CD14-positive monocyte (primary cell): Measurements from ENCODE around the gene WDFY4. TPM values are rescaled to one million over a fixed set of nuclear protein-coding genes. Genes with fewer than 3 reads are reported as not detected.

Experiments
- DNase-seq, 3 donors: peaks; one replicate each; pipeline ENCODE4 v3.0.0-alpha.2; 2011 to 2022
- H2AFZ ChIP-seq: 2 replicates; pipeline ENCODE4 v1.6.0; 2012; ENCODE audit warnings: mild to moderate bottlenecking, low read depth, low read length, inconsistent platforms; ENCODE audit not compliant: insufficient read depth, poor library complexity, severe bottlenecking
- H3K27ac ChIP-seq, 2 donors: 1 replicate in 1 of 2; 2 replicates in 1 of 2; pipeline ENCODE4 v1.5.1; 2012 to 2013; ENCODE audit warnings: low read length in 2 of 2, control low read depth in 1 of 2, inconsistent platforms in 1 of 2, low read depth in 1 of 2, mild to moderate bottlenecking in 1 of 2
- H3K27me3 ChIP-seq, 2 donors: one replicate each; pipeline versions ENCODE4 v1.6.0 to v1.6.1; 2011 to 2013; ENCODE audit warnings: low read length in 2 of 2; ENCODE audit not compliant: control insufficient read depth in 2 of 2, insufficient read depth in 2 of 2
- H3K36me3 ChIP-seq, 2 donors: replicated peaks in 1 of 2; 1 replicate in 1 of 2; 2 replicates in 1 of 2; pipeline versions ENCODE4 v1.5.1 to v1.6.1; 2012 to 2013; ENCODE audit warnings: low read length in 2 of 2, control low read depth in 1 of 2, inconsistent platforms in 1 of 2, mild to moderate bottlenecking in 1 of 2; ENCODE audit not compliant: insufficient read depth in 2 of 2, control insufficient read depth in 1 of 2
- H3K4me1 ChIP-seq, 2 donors: 1 replicate in 1 of 2; 2 replicates in 1 of 2; pipeline versions ENCODE4 v1.5.1 to v1.6.1; 2012 to 2013; ENCODE audit warnings: low read length in 2 of 2, control low read depth in 1 of 2, inconsistent platforms in 1 of 2, mild to moderate bottlenecking in 1 of 2, moderate library complexity in 1 of 2; ENCODE audit not compliant: insufficient read depth in 2 of 2, control insufficient read depth in 1 of 2
- H3K4me2 ChIP-seq: replicated peaks from 2 replicates; pipeline ENCODE3; 2012; ENCODE audit warnings: low read length, moderate library complexity, mild to moderate bottlenecking; ENCODE audit not compliant: poor library complexity, severe bottlenecking; ENCODE audit errors: extremely low read depth
- H3K4me3 ChIP-seq, 3 experiments: fragments of 200-600 bp in 1 of 3; sonication (generic) in 1 of 3; replicated peaks in 1 of 3; 1 replicate in 2 of 3; 2 replicates in 1 of 3; pipeline ENCODE4 v1.5.1; 2011 to 2013; ENCODE audit warnings: low read length in 3 of 3, mild to moderate bottlenecking in 3 of 3, control low read depth in 2 of 3, low read depth in 2 of 3, inconsistent platforms in 1 of 3, moderate library complexity in 1 of 3
- H3K79me2 ChIP-seq: 2 replicates; pipeline ENCODE4 v1.6.0; 2012; ENCODE audit warnings: mild to moderate bottlenecking, control low read depth, inconsistent platforms, low read length, moderate library complexity; ENCODE audit not compliant: insufficient read depth
- H3K9ac ChIP-seq: 2 replicates; pipeline ENCODE4 v1.6.0; 2017; ENCODE audit warnings: low read length, mild to moderate bottlenecking; ENCODE audit not compliant: insufficient read depth, poor library complexity, severe bottlenecking
- H3K9me3 ChIP-seq, 2 donors: replicated peaks in 1 of 2; 1 replicate in 1 of 2; 2 replicates in 1 of 2; pipeline versions ENCODE4 v1.5.1 to v1.6.1; 2012 to 2013; ENCODE audit warnings: low read length in 2 of 2, control low read depth in 1 of 2; ENCODE audit not compliant: control insufficient read depth in 1 of 2, insufficient read depth in 1 of 2
- H4K20me1 ChIP-seq: 2 replicates; pipeline ENCODE4 v1.6.0; 2012; ENCODE audit warnings: mild to moderate bottlenecking, low read length, control low read depth, moderate library complexity; ENCODE audit not compliant: insufficient read depth
- H3K27ac Mint-ChIP-seq, 7 donors: one replicate each; pipeline ENCODE4 v1.8.0; 2020; ENCODE audit warnings: mild to moderate bottlenecking in 7 of 7, mixed read lengths in 7 of 7, moderate library complexity in 6 of 7, inconsistent platforms in 2 of 7
- H3K27me3 Mint-ChIP-seq, 3 donors: one replicate each; pipeline ENCODE4 v1.8.0; 2021 to 2022; ENCODE audit warnings: low read depth in 3 of 3, mild to moderate bottlenecking in 3 of 3, mixed read lengths in 3 of 3, moderate library complexity in 3 of 3, inconsistent platforms in 1 of 3
- H3K36me3 Mint-ChIP-seq, 2 donors: one replicate each; pipeline ENCODE4 v1.8.0; 2020; ENCODE audit warnings: mixed read lengths in 2 of 2, inconsistent platforms in 1 of 2, mild to moderate bottlenecking in 1 of 2
- H3K4me1 Mint-ChIP-seq: one replicate; pipeline ENCODE4 v1.8.0; 2020; ENCODE audit warnings: mild to moderate bottlenecking, mixed read lengths
- H3K4me3 Mint-ChIP-seq, 2 donors: one replicate each; pipeline ENCODE4 v1.8.0; 2020; ENCODE audit warnings: mild to moderate bottlenecking in 2 of 2, mixed read lengths in 2 of 2, moderate library complexity in 1 of 2
- H3K9me3 Mint-ChIP-seq, 7 donors: one replicate each; pipeline ENCODE4 v1.8.0; 2020 to 2022; ENCODE audit warnings: mixed read lengths in 7 of 7, mild to moderate bottlenecking in 6 of 7, moderate library complexity in 6 of 7, inconsistent platforms in 2 of 7
- WGBS: methylation state at CpG from one replicate; pipeline ENCODE4 v1.1.5; 2013; ENCODE audit warnings: missing lambda C conversion rate; ENCODE audit not compliant: insufficient coverage; 5-methylcytosine and 5-hydroxymethylcytosine counted together
- intact Hi-C, 2 donors: fragments of 100-400 bp; cut with micrococcal nuclease; formaldehyde crosslinking; loops; one replicate each; pipeline versions ENCODE4 v1.15.0 to v1.15.1; 2023
- polyA plus RNA-seq, 3 donors: library from polyadenylated mRNA; depleted of rRNA in 1 of 3; unstranded in 2 of 3; stranded (reverse) in 1 of 3; fragments of 300-500 nt in 2 of 3; fragments of >200 nt in 1 of 3; fragmentation: Illumina TruSeq in 2 of 3; gene quantifications; 1 replicate in 2 of 3; 2 replicates in 1 of 3; pipeline ENCODE4 v1.2.3, GENCODE V29; 2012 to 2021
- TF ChIP-seq, protein P1 (sequence below): fragments of 200-600 bp; IDR thresholded peaks from one replicate; pipeline ENCODE4 v1.8.0; 2022; ENCODE audit warnings: antibody characterized with exemption, mild to moderate bottlenecking

Gene WDFY4
- polyA plus RNA-seq, 3 donors, result 7.5 to 36.1 (median 9.8) TPM

- H2AFZ ChIP-seq, result peak overlapping the region; percentile 9
Measured at GRCh38 chr10:48800007-48800675, 115.5 kb downstream of the WDFY4 start.

DNA sequence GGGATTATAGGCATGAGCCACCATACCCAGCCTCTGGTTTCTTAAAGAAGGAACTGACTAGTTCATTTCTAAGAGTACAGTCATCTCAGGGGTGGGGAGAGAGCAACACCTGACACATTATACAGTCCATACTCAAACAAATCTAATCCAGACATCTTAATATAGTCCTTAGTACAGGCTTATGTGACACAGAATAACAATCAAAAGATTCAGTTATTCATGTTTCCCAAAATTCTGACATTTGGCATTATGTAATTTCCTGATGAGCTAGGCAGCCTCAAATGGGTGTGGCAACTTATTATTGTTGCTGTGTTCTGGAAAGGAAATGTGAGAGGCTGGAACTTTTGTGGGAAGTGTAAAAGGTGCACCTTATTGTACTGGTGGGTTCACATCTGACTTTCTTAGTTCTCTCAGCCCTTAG lies 116.3 kb downstream of the WDFY4 start:
- H2AFZ ChIP-seq, result no peak overlapping the region
- peak; percentile 32 to 80 (median 65) for DNase-seq
- TF ChIP-seq, protein P1, sequence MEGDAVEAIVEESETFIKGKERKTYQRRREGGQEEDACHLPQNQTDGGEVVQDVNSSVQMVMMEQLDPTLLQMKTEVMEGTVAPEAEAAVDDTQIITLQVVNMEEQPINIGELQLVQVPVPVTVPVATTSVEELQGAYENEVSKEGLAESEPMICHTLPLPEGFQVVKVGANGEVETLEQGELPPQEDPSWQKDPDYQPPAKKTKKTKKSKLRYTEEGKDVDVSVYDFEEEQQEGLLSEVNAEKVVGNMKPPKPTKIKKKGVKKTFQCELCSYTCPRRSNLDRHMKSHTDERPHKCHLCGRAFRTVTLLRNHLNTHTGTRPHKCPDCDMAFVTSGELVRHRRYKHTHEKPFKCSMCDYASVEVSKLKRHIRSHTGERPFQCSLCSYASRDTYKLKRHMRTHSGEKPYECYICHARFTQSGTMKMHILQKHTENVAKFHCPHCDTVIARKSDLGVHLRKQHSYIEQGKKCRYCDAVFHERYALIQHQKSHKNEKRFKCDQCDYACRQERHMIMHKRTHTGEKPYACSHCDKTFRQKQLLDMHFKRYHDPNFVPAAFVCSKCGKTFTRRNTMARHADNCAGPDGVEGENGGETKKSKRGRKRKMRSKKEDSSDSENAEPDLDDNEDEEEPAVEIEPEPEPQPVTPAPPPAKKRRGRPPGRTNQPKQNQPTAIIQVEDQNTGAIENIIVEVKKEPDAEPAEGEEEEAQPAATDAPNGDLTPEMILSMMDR, result no peak
- peaks cover 64 to 70% of the 10 kb centered on the region in 2 donors for H3K4me1 ChIP-seq
- peak overlapping the region; percentile 65 for H3K4me2 ChIP-seq
- H3K36me3 Mint-ChIP-seq, result peaks cover 39 to 41% of the 10 kb centered on the region in 2 donors
- H3K27ac Mint-ChIP-seq, result peak overlapping the region; percentile 91 to 99 (median 99)
- intact Hi-C loops, result loop anchor here in 1 of 2 donors (10.0 kb wide), 1 partner anchor 136 kb away; no protein-coding TSS in a partner anchor
- peaks cover 35 to 49% of the 10 kb centered on the region in 2 donors for H3K36me3 ChIP-seq
- H3K4me3 ChIP-seq, result peak overlapping the region in 2 of 3 experiments; percentile 33 to 61
- H3K4me3 Mint-ChIP-seq, result peak overlapping the region; percentile 71 to 87
- H3K79me2 ChIP-seq, result no peaks in the 10 kb centered on the region
- no peaks in the 10 kb centered on the region for H4K20me1 ChIP-seq
- peaks cover 75% of the 10 kb centered on the region for H3K4me1 Mint-ChIP-seq
- H3K9ac ChIP-seq, result peak overlapping the region; percentile 55
- H3K27me3 ChIP-seq, result no peaks in the 10 kb centered on the region
- peak overlapping the region; percentile 88 for H3K27ac ChIP-seq
- H3K27me3 Mint-ChIP-seq, result peaks cover 0 to 2% (median 0%) of the 10 kb centered on the region in 3 donors
- no peaks in the 10 kb centered on the region for H3K9me3 ChIP-seq
- H3K9me3 Mint-ChIP-seq, result peaks cover 0 to 11% (median 7%) of the 10 kb centered on the region in 7 donors

More at GRCh38 chr10:48800007-48800675, 115.5 kb downstream of the WDFY4 start:
- peaks cover 30 to 32% of the 10 kb centered on the region in 2 donors for H3K36me3 Mint-ChIP-seq
- H3K9me3 Mint-ChIP-seq, result peaks cover 0 to 11% (median 7%) of the 10 kb centered on the region in 7 donors
- peaks cover 56 to 63% of the 10 kb centered on the region in 2 donors for H3K4me1 ChIP-seq
- H3K4me3 ChIP-seq, result peak overlapping the region in 2 of 3 experiments; percentile 33 to 61
- H3K4me3 Mint-ChIP-seq, result peak overlapping the region; percentile 71 to 87
- H3K27me3 ChIP-seq, result no peaks in the 10 kb centered on the region
- H3K9me3 ChIP-seq, result no peaks in the 10 kb centered on the region
- intact Hi-C loops, result loop anchor here in 1 of 2 donors (10.0 kb wide), 1 partner anchor 135 kb away; no protein-coding TSS in a partner anchor
- peak overlapping the region; percentile 91 to 99 (median 99) for H3K27ac Mint-ChIP-seq
- no peaks in the 10 kb centered on the region for H4K20me1 ChIP-seq
- peak; percentile 84 to 86 (median 84) for DNase-seq
- WGBS, result 60% methylated on average over 9 of the region's 12 CpGs
- H3K79me2 ChIP-seq, result no peaks in the 10 kb centered on the region
- peaks cover 33 to 46% of the 10 kb centered on the region in 2 donors for H3K36me3 ChIP-seq
- TF ChIP-seq, protein P1, result no peak
- peak overlapping the region; percentile 65 for H3K4me2 ChIP-seq
- H3K4me1 Mint-ChIP-seq, result peaks cover 67% of the 10 kb centered on the region
- H3K9ac ChIP-seq, result peak overlapping the region; percentile 55
- peaks cover 0 to 2% (median 0%) of the 10 kb centered on the region in 3 donors for H3K27me3 Mint-ChIP-seq
- H3K27ac ChIP-seq, result peak overlapping the region; percentile 88
